NCI-H460 (cell line): ENCODE data around the gene ZNF358. TPM values are rescaled to one million over a fixed set of nuclear protein-coding genes. Genes with fewer than 3 reads are reported as not detected.

ENCODE experiments used
- DNase-seq: peaks from one replicate; pipeline ENCODE4 v3.0.0-alpha.2; 2016; ENCODE audit warnings: low read depth; ENCODE audit errors: extremely low read depth
- small RNA-seq, 2 experiments: library from RNA; depleted of rRNA; stranded (forward); fragments of <200 nt; gene quantifications; one replicate each; pipeline ENCODE3, GENCODE V24; 2014
- total RNA-seq: library from RNA; depleted of rRNA; stranded (reverse); fragments of >200 nt; shearing (Covaris generic); gene quantifications from 2 replicates; pipeline ENCODE4 v1.2.3, GENCODE V29; 2014; rRNA removed

The ZNF358 gene
- total RNA-seq, 1 experiment from 2014 or later, result 5.9 TPM

GRCh38 chr19:7554565-7554964 lies 38.7 kb downstream of the ZNF358 start:
- DNase-seq, result no peak

GRCh38 chr19:7554990-7555864 lies 39.3 kb downstream of the ZNF358 start:
- DNase-seq, result no peak

- DNase-seq, result no peak
Observed at GRCh38 chr19:7556696-7557315, 40.9 kb downstream of the ZNF358 start.

GRCh38 chr19:7558667-7559066 lies 42.8 kb downstream of the ZNF358 start:
- DNase-seq, result no peak

- no peak for DNase-seq
Observed at GRCh38 chr19:7559102-7559501, 43.2 kb downstream of the ZNF358 start.

- no peak for DNase-seq
Observed at GRCh38 chr19:7560255-7560654, 44.4 kb downstream of the ZNF358 start.

GRCh38 chr19:7561325-7561724 lies 45.4 kb downstream of the ZNF358 start:
- no peak for DNase-seq

GRCh38 chr19:7562646-7563393 lies 46.9 kb downstream of the ZNF358 start:
- no peak for DNase-seq

GRCh38 chr19:7564866-7565265 lies 49.0 kb downstream of the ZNF358 start:
- DNase-seq, result no peak

GRCh38 chr19:7565332-7565731 lies 49.4 kb downstream of the ZNF358 start:
- DNase-seq, result no peak

Small RNAs within 50 kb of the gene (small RNA-seq; reads per million reads assigned to genes)
- 0 reads per million in 2 experiments for gene AC008878.2

Other genes with a start within 250 kb of the ZNF358 start
- gene INSR, start 221.7 kb upstream of the ZNF358 start, total RNA-seq, result 3.6 and 3.8 TPM in 2 replicates
- 11.5 TPM in 2 replicates for gene ARHGEF18, start 167.2 kb upstream of the ZNF358 start, total RNA-seq
- gene PEX11G, start 27.1 kb upstream of the ZNF358 start, total RNA-seq, result 1.5 and 2.1 TPM in 2 replicates
- gene MCOLN1, start 6.5 kb downstream of the ZNF358 start, total RNA-seq, result 3.3 and 3.9 TPM in 2 replicates
- 40.8 and 45.5 TPM in 2 replicates for gene PNPLA6, start 19.6 kb downstream of the ZNF358 start, total RNA-seq
- gene CAMSAP3, start 79.8 kb downstream of the ZNF358 start, total RNA-seq, result 0.35 and 0.89 TPM in 2 replicates
- gene XAB2, start 113.4 kb downstream of the ZNF358 start, total RNA-seq, result 34.8 and 36.0 TPM in 2 replicates
- gene PET100, start 113.7 kb downstream of the ZNF358 start, total RNA-seq, result 20.4 and 20.6 TPM in 2 replicates
- not detected in 2 replicates for gene PCP2, start 117.6 kb downstream of the ZNF358 start, total RNA-seq
- gene STXBP2, start 121.0 kb downstream of the ZNF358 start, total RNA-seq, result 18.9 and 19.4 TPM in 2 replicates
- not detected in 2 replicates for gene RETN, start 152.9 kb downstream of the ZNF358 start, total RNA-seq
- not detected in 2 replicates for gene MCEMP1, start 161.0 kb downstream of the ZNF358 start, total RNA-seq
- gene TRAPPC5, start 164.7 kb downstream of the ZNF358 start, total RNA-seq, result 40.2 and 73.1 TPM in 2 replicates
- gene FCER2, start 186.0 kb downstream of the ZNF358 start, total RNA-seq, result not detected in 2 replicates
- gene CLEC4G, start 216.0 kb downstream of the ZNF358 start, total RNA-seq, result not detected in 2 replicates
- not detected in 2 replicates for gene CD209, start 231.4 kb downstream of the ZNF358 start, total RNA-seq
- gene CLEC4M, start 247.1 kb downstream of the ZNF358 start, total RNA-seq, result 0.05 TPM in 1 of 2 replicates, not detected in the other